GM23338 (cell line): Measurements from ENCODE around the gene BPIFB2. TPM values are rescaled to one million over a fixed set of nuclear protein-coding genes. Genes with fewer than 3 reads are reported as not detected.

ENCODE experiments used
- ATAC-seq: fragments of 200-7000 bp; cut with Tn5 transposase; 3 replicates; pipeline ENCODE4 v1.9.1; 2020
- DNase-seq: peaks from one replicate; pipeline ENCODE4 v3.0.0-alpha.2; 2015; ENCODE audit warnings: low spot score
- H2AFZ ChIP-seq: fragments of 200-600 bp; sonication (generic); 2 replicates; pipeline ENCODE4 v1.8.0; 2016; ENCODE audit warnings: antibody characterized with exemption, mild to moderate bottlenecking, moderate library complexity
- H3F3A ChIP-seq: fragments of 200-600 bp; sonication (generic); replicated peaks from 2 replicates; pipeline ENCODE4 v1.8.0; 2017; ENCODE audit warnings: antibody characterized with exemption, mixed run types, low read depth
- H3K27ac ChIP-seq: fragments of 200-600 bp; sonication (generic); 2 replicates; pipeline ENCODE4 v1.6.1; 2016; ENCODE audit warnings: low read depth
- H3K27me3 ChIP-seq: fragments of 200-600 bp; sonication (generic); 2 replicates; pipeline ENCODE4 v1.8.0; 2016; ENCODE audit warnings: mild to moderate bottlenecking, mixed run types, moderate library complexity; ENCODE audit not compliant: insufficient read depth
- H3K36me3 ChIP-seq: fragments of 200-600 bp; sonication (generic); 2 replicates; pipeline ENCODE4 v1.8.0; 2016; ENCODE audit warnings: mild to moderate bottlenecking; ENCODE audit not compliant: insufficient read depth
- H3K4me1 ChIP-seq: fragments of 200-600 bp; sonication (generic); 2 replicates; pipeline ENCODE4 v1.8.0; 2016; ENCODE audit warnings: mild to moderate bottlenecking, moderate library complexity; ENCODE audit not compliant: insufficient read depth
- H3K4me2 ChIP-seq: fragments of 200-600 bp; sonication (generic); 2 replicates; pipeline ENCODE4 v1.7.1; 2017; ENCODE audit warnings: mixed run types
- H3K4me3 ChIP-seq: fragments of 200-600 bp; sonication (generic); 2 replicates; pipeline ENCODE4 v1.6.1; 2016; ENCODE audit warnings: mixed run types
- H3K79me2 ChIP-seq: fragments of 200-600 bp; sonication (generic); replicated peaks from 2 replicates; pipeline ENCODE4 v1.8.0; 2017; ENCODE audit warnings: mild to moderate bottlenecking; ENCODE audit not compliant: insufficient read depth
- H3K9me2 ChIP-seq: fragments of 200-600 bp; sonication (generic); 2 replicates; pipeline ENCODE4 v1.8.0; 2017; ENCODE audit not compliant: insufficient read depth
- H4K20me1 ChIP-seq: fragments of 200-600 bp; sonication (generic); replicated peaks from 2 replicates; pipeline ENCODE4 v1.8.0; 2017; ENCODE audit warnings: mild to moderate bottlenecking; ENCODE audit not compliant: insufficient read depth
- H3K27ac Mint-ChIP-seq: 2 replicates; pipeline ENCODE4 v1.8.0; 2020; ENCODE audit warnings: inconsistent platforms, mild to moderate bottlenecking, moderate library complexity, mixed read lengths
- H3K27me3 Mint-ChIP-seq: 3 replicates; pipeline ENCODE4 v1.8.0; 2022; ENCODE audit warnings: low read depth, mild to moderate bottlenecking, moderate library complexity, mixed read lengths, inconsistent platforms; ENCODE audit not compliant: insufficient read depth, poor library complexity
- H3K36me3 Mint-ChIP-seq: 3 replicates; pipeline ENCODE4 v1.8.0; 2021; ENCODE audit warnings: low read depth, mild to moderate bottlenecking, inconsistent platforms, moderate library complexity, mixed read lengths
- H3K4me1 Mint-ChIP-seq: 3 replicates; pipeline ENCODE4 v1.8.0; 2020; ENCODE audit warnings: mild to moderate bottlenecking, inconsistent platforms, mixed read lengths
- H3K4me3 Mint-ChIP-seq: 3 replicates; pipeline ENCODE4 v1.8.0; 2021; ENCODE audit warnings: moderate library complexity, mild to moderate bottlenecking, inconsistent platforms, mixed read lengths
- H3K9me3 Mint-ChIP-seq: 3 replicates; pipeline ENCODE4 v1.8.0; 2020; ENCODE audit warnings: moderate library complexity, mild to moderate bottlenecking, inconsistent platforms, mixed read lengths
- CREB1 ChIP-seq: fragments of 250-450 bp; sonication (Bioruptor Pico); IDR thresholded peaks from 2 replicates; pipeline ENCODE4 v1.5.0; 2020; ENCODE audit warnings: low read depth, mild to moderate bottlenecking, moderate library complexity
- EZH2 ChIP-seq: fragments of 200-600 bp; sonication (generic); IDR thresholded peaks from one replicate; pipeline ENCODE4 v1.8.0; 2017; ENCODE audit warnings: antibody characterized with exemption, mild to moderate bottlenecking, low read depth; ENCODE audit not compliant: unreplicated experiment
- EZH2phosphoT487 ChIP-seq: fragments of 200-600 bp; sonication (generic); IDR thresholded peaks from one replicate; pipeline ENCODE4 v1.8.1; 2018; ENCODE audit warnings: antibody characterized with exemption; ENCODE audit not compliant: unreplicated experiment
- JUNB ChIP-seq: IDR thresholded peaks from one replicate; pipeline ENCODE4 v1.6.1; 2016; ENCODE audit warnings: antibody characterized with exemption; ENCODE audit not compliant: unreplicated experiment
- NANOG ChIP-seq: IDR thresholded peaks from 2 replicates; pipeline ENCODE4 v1.6.1; 2016; ENCODE audit warnings: antibody characterized with exemption, borderline replicate concordance
- POLR2AphosphoS5 ChIP-seq: IDR thresholded peaks from 2 replicates; pipeline ENCODE4 v1.6.1; 2016; ENCODE audit warnings: antibody characterized with exemption, low read depth
- STAT1 ChIP-seq: IDR thresholded peaks from one replicate; pipeline ENCODE4 v1.6.1; 2016; ENCODE audit warnings: antibody characterized with exemption; ENCODE audit not compliant: unreplicated experiment
- ZNF114 ChIP-seq: fragments of 250-450 bp; sonication (Bioruptor Pico); IDR thresholded peaks from 2 replicates; pipeline ENCODE4 v1.5.0; 2020; ENCODE audit warnings: mild to moderate bottlenecking, moderate library complexity
- ZNF331 ChIP-seq: fragments of 250-450 bp; sonication (Bioruptor Pico); IDR thresholded peaks from 2 replicates; pipeline ENCODE4 v1.5.0; 2020; ENCODE audit warnings: low read depth, mild to moderate bottlenecking, moderate library complexity
- polyA plus RNA-seq: library from polyadenylated mRNA; unstranded; fragments of >200 nt; fragmentation: Nextera tagmentation; extraction: Ambion mirVana; gene quantifications from 2 replicates; pipeline ENCODE4 v1.2.1, GENCODE V29; 2016
- total RNA-seq: library from RNA; depleted of rRNA; stranded (reverse); fragments of >200 nt; shearing (Covaris generic); gene quantifications from 2 replicates; pipeline ENCODE4 v1.2.3, GENCODE V29; 2014
- TF ChIP-seq, protein P1 (sequence below): IDR thresholded peaks from one replicate; pipeline ENCODE4 v1.6.1; 2018; ENCODE audit warnings: antibody characterized with exemption; ENCODE audit not compliant: unreplicated experiment
- TF ChIP-seq, protein P2 (sequence below), 2 experiments: fragments of 200-600 bp in 1 of 2; sonication (generic) in 1 of 2; conservative IDR thresholded peaks; 2 replicates each; pipeline versions ENCODE4 v1.5.1 to v1.6.1; 2016 to 2017; ENCODE audit warnings: antibody characterized with exemption in 2 of 2, low read depth in 2 of 2, mild to moderate bottlenecking in 2 of 2, moderate library complexity in 1 of 2
- TF ChIP-seq, protein P3 (sequence below): fragments of 250-450 bp; sonication (Bioruptor Pico); IDR thresholded peaks from 2 replicates; pipeline ENCODE4 v1.5.0; 2020; ENCODE audit warnings: mild to moderate bottlenecking, moderate library complexity
- TF ChIP-seq, protein P4 (sequence below): IDR thresholded peaks from 2 replicates; pipeline ENCODE4 v1.6.1; 2016; ENCODE audit warnings: antibody characterized with exemption

Gene BPIFB2
- total and polyA plus RNA-seq, 2 experiments from 2014 or later = not detected

DNA sequence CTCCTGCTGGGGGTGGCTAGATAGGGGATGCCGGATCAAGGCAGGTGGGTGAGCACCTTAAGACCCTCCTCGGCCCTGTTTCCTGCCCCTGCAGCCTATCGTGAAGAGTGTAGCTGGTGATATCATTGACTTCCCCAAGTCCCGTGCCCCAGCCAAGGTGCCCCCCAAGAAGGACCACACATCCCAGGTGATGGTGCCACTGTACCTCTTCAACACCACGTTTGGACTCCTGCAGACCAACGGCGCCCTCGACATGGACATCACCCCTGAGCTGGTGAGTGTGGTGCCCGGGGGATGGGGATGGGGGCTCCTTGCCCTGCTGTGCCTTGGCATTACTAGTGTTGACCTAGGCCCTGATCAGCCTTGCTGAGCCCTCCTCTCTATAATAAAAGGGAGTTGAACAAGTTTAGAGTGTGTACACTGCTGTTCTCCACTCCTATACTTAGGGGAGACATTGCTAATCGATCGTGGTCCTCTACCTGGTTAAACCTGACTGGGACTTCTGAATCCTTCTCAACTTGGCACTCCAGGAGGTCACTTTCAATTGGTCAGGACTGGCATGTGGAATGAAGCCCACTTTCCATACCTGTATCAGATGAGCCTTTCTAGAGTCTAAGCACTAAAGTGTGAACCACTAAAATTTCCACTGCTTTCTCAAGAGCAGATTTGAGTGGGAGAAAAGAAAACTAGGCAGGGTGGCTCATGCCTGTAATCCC, 57.2 kb downstream of the BPIFB2 start:
- Histone ChIP-seq H3K4me1 (no peaks in the 10 kb centered on the region), H3K79me2 (no peaks in the 10 kb centered on the region), H2AFZ (no peak overlapping the region), H3K4me3 (no peak overlapping the region), H3K27ac (no peak overlapping the region), H3K9me2 (no peaks in the 10 kb centered on the region), H3F3A (no peaks in the 10 kb centered on the region), H3K4me2 (no peak overlapping the region), H3K27me3 (no peaks in the 10 kb centered on the region), H3K36me3 (no peaks in the 10 kb centered on the region), H4K20me1 (no peaks in the 10 kb centered on the region)
- ATAC-seq = no peak
- H3K27ac Mint-ChIP-seq = no peak overlapping the region
- no peaks in the 10 kb centered on the region; the same call in 2 of the 3 replicates for H3K9me3 Mint-ChIP-seq
- H3K4me1 Mint-ChIP-seq = no peaks in the 10 kb centered on the region; the same call in 2 of the 3 replicates
- TF ChIP-seq, protein P1, sequence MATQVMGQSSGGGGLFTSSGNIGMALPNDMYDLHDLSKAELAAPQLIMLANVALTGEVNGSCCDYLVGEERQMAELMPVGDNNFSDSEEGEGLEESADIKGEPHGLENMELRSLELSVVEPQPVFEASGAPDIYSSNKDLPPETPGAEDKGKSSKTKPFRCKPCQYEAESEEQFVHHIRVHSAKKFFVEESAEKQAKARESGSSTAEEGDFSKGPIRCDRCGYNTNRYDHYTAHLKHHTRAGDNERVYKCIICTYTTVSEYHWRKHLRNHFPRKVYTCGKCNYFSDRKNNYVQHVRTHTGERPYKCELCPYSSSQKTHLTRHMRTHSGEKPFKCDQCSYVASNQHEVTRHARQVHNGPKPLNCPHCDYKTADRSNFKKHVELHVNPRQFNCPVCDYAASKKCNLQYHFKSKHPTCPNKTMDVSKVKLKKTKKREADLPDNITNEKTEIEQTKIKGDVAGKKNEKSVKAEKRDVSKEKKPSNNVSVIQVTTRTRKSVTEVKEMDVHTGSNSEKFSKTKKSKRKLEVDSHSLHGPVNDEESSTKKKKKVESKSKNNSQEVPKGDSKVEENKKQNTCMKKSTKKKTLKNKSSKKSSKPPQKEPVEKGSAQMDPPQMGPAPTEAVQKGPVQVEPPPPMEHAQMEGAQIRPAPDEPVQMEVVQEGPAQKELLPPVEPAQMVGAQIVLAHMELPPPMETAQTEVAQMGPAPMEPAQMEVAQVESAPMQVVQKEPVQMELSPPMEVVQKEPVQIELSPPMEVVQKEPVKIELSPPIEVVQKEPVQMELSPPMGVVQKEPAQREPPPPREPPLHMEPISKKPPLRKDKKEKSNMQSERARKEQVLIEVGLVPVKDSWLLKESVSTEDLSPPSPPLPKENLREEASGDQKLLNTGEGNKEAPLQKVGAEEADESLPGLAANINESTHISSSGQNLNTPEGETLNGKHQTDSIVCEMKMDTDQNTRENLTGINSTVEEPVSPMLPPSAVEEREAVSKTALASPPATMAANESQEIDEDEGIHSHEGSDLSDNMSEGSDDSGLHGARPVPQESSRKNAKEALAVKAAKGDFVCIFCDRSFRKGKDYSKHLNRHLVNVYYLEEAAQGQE = no peak
- TF ChIP-seq, protein P2, sequence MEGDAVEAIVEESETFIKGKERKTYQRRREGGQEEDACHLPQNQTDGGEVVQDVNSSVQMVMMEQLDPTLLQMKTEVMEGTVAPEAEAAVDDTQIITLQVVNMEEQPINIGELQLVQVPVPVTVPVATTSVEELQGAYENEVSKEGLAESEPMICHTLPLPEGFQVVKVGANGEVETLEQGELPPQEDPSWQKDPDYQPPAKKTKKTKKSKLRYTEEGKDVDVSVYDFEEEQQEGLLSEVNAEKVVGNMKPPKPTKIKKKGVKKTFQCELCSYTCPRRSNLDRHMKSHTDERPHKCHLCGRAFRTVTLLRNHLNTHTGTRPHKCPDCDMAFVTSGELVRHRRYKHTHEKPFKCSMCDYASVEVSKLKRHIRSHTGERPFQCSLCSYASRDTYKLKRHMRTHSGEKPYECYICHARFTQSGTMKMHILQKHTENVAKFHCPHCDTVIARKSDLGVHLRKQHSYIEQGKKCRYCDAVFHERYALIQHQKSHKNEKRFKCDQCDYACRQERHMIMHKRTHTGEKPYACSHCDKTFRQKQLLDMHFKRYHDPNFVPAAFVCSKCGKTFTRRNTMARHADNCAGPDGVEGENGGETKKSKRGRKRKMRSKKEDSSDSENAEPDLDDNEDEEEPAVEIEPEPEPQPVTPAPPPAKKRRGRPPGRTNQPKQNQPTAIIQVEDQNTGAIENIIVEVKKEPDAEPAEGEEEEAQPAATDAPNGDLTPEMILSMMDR (conservative IDR thresholded peaks at IDR 0.05; ENCODE audit: low read depth in 2 of 2) = no peak
- TF ChIP-seq ZNF114 (CRISPR knock-in tag) (no peak), CREB1 (CRISPR knock-in tag) (no peak), EZH2 (no peak), JUNB (no peak), POLR2AphosphoS5 (no peak), ZNF331 (CRISPR knock-in tag) (no peak), STAT1 (no peak), NANOG (no peak), EZH2phosphoT487 (no peak)
- TF ChIP-seq, protein P3, sequence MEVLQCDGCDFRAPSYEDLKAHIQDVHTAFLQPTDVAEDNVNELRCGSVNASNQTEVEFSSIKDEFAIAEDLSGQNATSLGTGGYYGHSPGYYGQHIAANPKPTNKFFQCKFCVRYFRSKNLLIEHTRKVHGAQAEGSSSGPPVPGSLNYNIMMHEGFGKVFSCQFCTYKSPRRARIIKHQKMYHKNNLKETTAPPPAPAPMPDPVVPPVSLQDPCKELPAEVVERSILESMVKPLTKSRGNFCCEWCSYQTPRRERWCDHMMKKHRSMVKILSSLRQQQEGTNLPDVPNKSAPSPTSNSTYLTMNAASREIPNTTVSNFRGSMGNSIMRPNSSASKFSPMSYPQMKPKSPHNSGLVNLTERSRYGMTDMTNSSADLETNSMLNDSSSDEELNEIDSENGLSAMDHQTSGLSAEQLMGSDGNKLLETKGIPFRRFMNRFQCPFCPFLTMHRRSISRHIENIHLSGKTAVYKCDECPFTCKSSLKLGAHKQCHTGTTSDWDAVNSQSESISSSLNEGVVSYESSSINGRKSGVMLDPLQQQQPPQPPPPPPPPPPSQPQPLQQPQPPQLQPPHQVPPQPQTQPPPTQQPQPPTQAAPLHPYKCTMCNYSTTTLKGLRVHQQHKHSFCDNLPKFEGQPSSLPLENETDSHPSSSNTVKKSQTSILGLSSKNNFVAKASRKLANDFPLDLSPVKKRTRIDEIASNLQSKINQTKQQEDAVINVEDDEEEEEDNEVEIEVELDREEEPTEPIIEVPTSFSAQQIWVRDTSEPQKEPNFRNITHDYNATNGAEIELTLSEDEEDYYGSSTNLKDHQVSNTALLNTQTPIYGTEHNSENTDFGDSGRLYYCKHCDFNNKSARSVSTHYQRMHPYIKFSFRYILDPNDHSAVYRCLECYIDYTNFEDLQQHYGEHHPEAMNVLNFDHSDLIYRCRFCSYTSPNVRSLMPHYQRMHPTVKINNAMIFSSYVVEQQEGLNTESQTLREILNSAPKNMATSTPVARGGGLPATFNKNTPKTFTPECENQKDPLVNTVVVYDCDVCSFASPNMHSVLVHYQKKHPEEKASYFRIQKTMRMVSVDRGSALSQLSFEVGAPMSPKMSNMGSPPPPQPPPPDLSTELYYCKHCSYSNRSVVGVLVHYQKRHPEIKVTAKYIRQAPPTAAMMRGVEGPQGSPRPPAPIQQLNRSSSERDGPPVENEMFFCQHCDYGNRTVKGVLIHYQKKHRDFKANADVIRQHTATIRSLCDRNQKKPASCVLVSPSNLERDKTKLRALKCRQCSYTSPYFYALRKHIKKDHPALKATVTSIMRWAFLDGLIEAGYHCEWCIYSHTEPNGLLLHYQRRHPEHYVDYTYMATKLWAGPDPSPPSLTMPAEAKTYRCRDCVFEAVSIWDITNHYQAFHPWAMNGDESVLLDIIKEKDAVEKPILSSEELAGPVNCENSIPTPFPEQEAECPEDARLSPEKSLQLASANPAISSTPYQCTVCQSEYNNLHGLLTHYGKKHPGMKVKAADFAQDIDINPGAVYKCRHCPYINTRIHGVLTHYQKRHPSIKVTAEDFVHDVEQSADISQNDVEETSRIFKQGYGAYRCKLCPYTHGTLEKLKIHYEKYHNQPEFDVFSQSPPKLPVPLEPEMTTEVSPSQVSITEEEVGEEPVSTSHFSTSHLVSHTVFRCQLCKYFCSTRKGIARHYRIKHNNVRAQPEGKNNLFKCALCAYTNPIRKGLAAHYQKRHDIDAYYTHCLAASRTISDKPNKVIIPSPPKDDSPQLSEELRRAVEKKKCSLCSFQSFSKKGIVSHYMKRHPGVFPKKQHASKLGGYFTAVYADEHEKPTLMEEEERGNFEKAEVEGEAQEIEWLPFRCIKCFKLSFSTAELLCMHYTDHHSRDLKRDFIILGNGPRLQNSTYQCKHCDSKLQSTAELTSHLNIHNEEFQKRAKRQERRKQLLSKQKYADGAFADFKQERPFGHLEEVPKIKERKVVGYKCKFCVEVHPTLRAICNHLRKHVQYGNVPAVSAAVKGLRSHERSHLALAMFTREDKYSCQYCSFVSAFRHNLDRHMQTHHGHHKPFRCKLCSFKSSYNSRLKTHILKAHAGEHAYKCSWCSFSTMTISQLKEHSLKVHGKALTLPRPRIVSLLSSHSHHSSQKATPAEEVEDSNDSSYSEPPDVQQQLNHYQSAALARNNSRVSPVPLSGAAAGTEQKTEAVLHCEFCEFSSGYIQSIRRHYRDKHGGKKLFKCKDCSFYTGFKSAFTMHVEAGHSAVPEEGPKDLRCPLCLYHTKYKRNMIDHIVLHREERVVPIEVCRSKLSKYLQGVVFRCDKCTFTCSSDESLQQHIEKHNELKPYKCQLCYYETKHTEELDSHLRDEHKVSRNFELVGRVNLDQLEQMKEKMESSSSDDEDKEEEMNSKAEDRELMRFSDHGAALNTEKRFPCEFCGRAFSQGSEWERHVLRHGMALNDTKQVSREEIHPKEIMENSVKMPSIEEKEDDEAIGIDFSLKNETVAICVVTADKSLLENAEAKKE (CRISPR knock-in tag) = no peak
- TF ChIP-seq, protein P4, sequence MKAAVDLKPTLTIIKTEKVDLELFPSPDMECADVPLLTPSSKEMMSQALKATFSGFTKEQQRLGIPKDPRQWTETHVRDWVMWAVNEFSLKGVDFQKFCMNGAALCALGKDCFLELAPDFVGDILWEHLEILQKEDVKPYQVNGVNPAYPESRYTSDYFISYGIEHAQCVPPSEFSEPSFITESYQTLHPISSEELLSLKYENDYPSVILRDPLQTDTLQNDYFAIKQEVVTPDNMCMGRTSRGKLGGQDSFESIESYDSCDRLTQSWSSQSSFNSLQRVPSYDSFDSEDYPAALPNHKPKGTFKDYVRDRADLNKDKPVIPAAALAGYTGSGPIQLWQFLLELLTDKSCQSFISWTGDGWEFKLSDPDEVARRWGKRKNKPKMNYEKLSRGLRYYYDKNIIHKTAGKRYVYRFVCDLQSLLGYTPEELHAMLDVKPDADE = no peak
- no peaks in the 10 kb centered on the region; the same call in 2 of the 3 replicates for H3K36me3 Mint-ChIP-seq
- H3K27me3 Mint-ChIP-seq = peaks cover 14% of the 10 kb centered on the region
- DNase-seq = no peak
- no peak overlapping the region for H3K4me3 Mint-ChIP-seq
